Keratinocyte (primary cell): ENCODE data around the gene RSPH1. TPM values are rescaled to one million over a fixed set of nuclear protein-coding genes. Genes with fewer than 3 reads are reported as not detected.

Experiments
- DNase-seq: peaks from one replicate; pipeline ENCODE4 v3.0.0-alpha.2; 2011; ENCODE audit warnings: low read depth, missing footprints, low spot score
- FAIRE-seq: peaks from 2 replicates; lab custom pipeline; 2011; peaks lifted over from hg19 to GRCh38; lab: Jason Lieb, UNC
- H2AFZ ChIP-seq: 2 replicates; pipeline ENCODE4 v1.6.0; 2012; ENCODE audit warnings: low read length, control low read depth, inconsistent platforms; ENCODE audit not compliant: control insufficient read depth
- H3K27ac ChIP-seq: 2 replicates; pipeline ENCODE4 v1.5.1; 2011; ENCODE audit warnings: low read length; ENCODE audit not compliant: control insufficient read depth, insufficient read depth
- H3K27me3 ChIP-seq: 3 replicates; pipeline ENCODE4 v1.6.0; 2011; ENCODE audit warnings: low read length; ENCODE audit not compliant: control insufficient read depth, insufficient read depth; ENCODE audit errors: extremely low read depth
- H3K36me3 ChIP-seq, 2 experiments: 2 replicates in 1 of 2; 3 replicates in 1 of 2; pipeline ENCODE4 v1.5.1; 2011; ENCODE audit warnings: low read length in 2 of 2, mild to moderate bottlenecking in 1 of 2; ENCODE audit not compliant: control insufficient read depth in 2 of 2, insufficient read depth in 2 of 2; ENCODE audit errors: extremely low read depth in 1 of 2
- H3K4me1 ChIP-seq: 3 replicates; pipeline ENCODE4 v1.5.1; 2011; ENCODE audit warnings: low read length; ENCODE audit not compliant: control insufficient read depth, insufficient read depth; ENCODE audit errors: extremely low read depth
- H3K4me2 ChIP-seq: 3 replicates; pipeline ENCODE4 v1.6.0; 2011; ENCODE audit warnings: low read depth, low read length; ENCODE audit not compliant: control insufficient read depth, insufficient read depth; ENCODE audit errors: extremely low read depth
- H3K4me3 ChIP-seq, 3 experiments: fragments of 200-600 bp in 1 of 3; sonication (generic) in 1 of 3; 2 replicates in 2 of 3; 3 replicates in 1 of 3; pipeline ENCODE4 v1.5.1; 2011 to 2016; ENCODE audit warnings: low read length in 3 of 3, mild to moderate bottlenecking in 3 of 3, control low read depth in 2 of 3, inconsistent platforms in 1 of 3, low read depth in 1 of 3, mixed read lengths in 1 of 3, mixed run types in 1 of 3, moderate library complexity in 1 of 3; ENCODE audit not compliant: control insufficient read depth in 2 of 3, insufficient read depth in 2 of 3; ENCODE audit errors: extremely low read depth in 1 of 3
- H3K79me2 ChIP-seq: 2 replicates; pipeline ENCODE4 v1.6.0; 2012; ENCODE audit warnings: low read length; ENCODE audit not compliant: control insufficient read depth, insufficient read depth
- H3K9ac ChIP-seq: 3 replicates; pipeline ENCODE4 v1.6.0; 2011; ENCODE audit warnings: low read length; ENCODE audit not compliant: control insufficient read depth, insufficient read depth; ENCODE audit errors: extremely low read depth
- H3K9me1 ChIP-seq: 3 replicates; pipeline ENCODE4 v1.6.0; 2011; ENCODE audit warnings: low read length; ENCODE audit not compliant: control insufficient read depth, insufficient read depth; ENCODE audit errors: extremely low read depth
- H3K9me3 ChIP-seq: 2 replicates; pipeline ENCODE4 v1.5.1; 2012; ENCODE audit warnings: low read depth, low read length; ENCODE audit not compliant: control insufficient read depth
- H4K20me1 ChIP-seq: 3 replicates; pipeline ENCODE4 v1.6.0; 2011; ENCODE audit warnings: low read length; ENCODE audit not compliant: control insufficient read depth, insufficient read depth; ENCODE audit errors: extremely low read depth
- CTCF ChIP-seq, 3 experiments: IDR thresholded peaks in 1 of 3; conservative IDR thresholded peaks in 1 of 3; optimal IDR thresholded peaks in 1 of 3; 2 replicates in 2 of 3; 3 replicates in 1 of 3; pipeline versions ENCODE3 to v1.5.1; 2011; ENCODE audit warnings: low read length in 3 of 3, mild to moderate bottlenecking in 3 of 3, moderate library complexity in 2 of 3, control low read depth in 1 of 3, inconsistent platforms in 1 of 3; ENCODE audit not compliant: insufficient read depth in 2 of 3; ENCODE audit errors: extremely low read depth in 1 of 3
- EZH2 ChIP-seq: IDR thresholded peaks from one replicate; pipeline ENCODE4 v1.6.1; 2012; ENCODE audit warnings: inconsistent platforms, mild to moderate bottlenecking, low read length, moderate library complexity
- dilution Hi-C: fragments of 300-500 bp; cut with MboI; formaldehyde crosslinking; loops from one replicate; pipeline ENCODE4 v1.7.0; 2020; ENCODE audit warnings: low sequenced_read_pairs; ENCODE audit not compliant: extremely low pct_ligation_motif_present
- polyA plus RNA-seq, 5 experiments: library from polyadenylated mRNA; depleted of rRNA in 3 of 5; stranded (reverse) in 3 of 5; stranded (forward) in 1 of 5; unstranded in 1 of 5; fragments of >200 nt; gene quantifications; 1 replicate in 1 of 5; 2 replicates in 3 of 5; 3 replicates in 1 of 5; pipeline versions ENCODE4 v1.2.1 to v1.2.3, GENCODE V29; 2011 to 2012; ENCODE audit warnings: missing spikeins in 2 of 5, low read depth in 1 of 5, low replicate concordance in 1 of 5

The RSPH1 gene
- polyA plus RNA-seq, 1 donor (not counting 4 experiments of a cell fraction or from before 2014, with no cell fraction given) = 0.50 TPM

GRCh38 chr21:42443876-42444744 is 51.9 kb downstream of the RSPH1 start:
- dilution Hi-C loops = no loop called here
- H4K20me1 ChIP-seq = no peaks in the 10 kb centered on the region
- TF ChIP-seq CTCF (optimal IDR thresholded peaks at IDR 0.05 in 1 of 3, IDR thresholded peaks at IDR 0.05 in 1 of 3, conservative IDR thresholded peaks at IDR 0.05 in 1 of 3; ENCODE audit: extremely low read depth in 1 of 3, insufficient read depth in 2 of 3, low read length in 3 of 3) = no peak
- no peak for TF ChIP-seq EZH2
- no peak overlapping the region for H3K4me2 ChIP-seq
- H3K4me3 ChIP-seq = no peak overlapping the region
- no peaks in the 10 kb centered on the region for H3K79me2 ChIP-seq
- no peaks in the 10 kb centered on the region for H3K4me1 ChIP-seq
- H3K9me1 ChIP-seq = no peaks in the 10 kb centered on the region
- H3K27ac ChIP-seq = no peak overlapping the region
- no peak overlapping the region for H2AFZ ChIP-seq
- no peak overlapping the region for H3K9ac ChIP-seq
- no peaks in the 10 kb centered on the region for H3K27me3 ChIP-seq
- FAIRE-seq = no peak
- DNase-seq = no peak
- H3K36me3 ChIP-seq = no peaks in the 10 kb centered on the region
- H3K9me3 ChIP-seq = no peaks in the 10 kb centered on the region

- DNase-seq = no peak
- TF ChIP-seq CTCF (optimal IDR thresholded peaks at IDR 0.05 in 1 of 3, IDR thresholded peaks at IDR 0.05 in 1 of 3, conservative IDR thresholded peaks at IDR 0.05 in 1 of 3; ENCODE audit: extremely low read depth in 1 of 3, insufficient read depth in 2 of 3, low read length in 3 of 3) = no peak
- no peak for TF ChIP-seq EZH2
- no peak overlapping the region for H3K4me3 ChIP-seq
- no peak overlapping the region for H3K4me2 ChIP-seq
- no peaks in the 10 kb centered on the region for H3K36me3 ChIP-seq
- no peaks in the 10 kb centered on the region for H4K20me1 ChIP-seq
- dilution Hi-C loops = no loop called here
- H3K9me3 ChIP-seq = no peaks in the 10 kb centered on the region
- no peaks in the 10 kb centered on the region for H3K79me2 ChIP-seq
- H3K4me1 ChIP-seq = no peaks in the 10 kb centered on the region
- no peak overlapping the region for H2AFZ ChIP-seq
- no peaks in the 10 kb centered on the region for H3K27me3 ChIP-seq
- FAIRE-seq = no peak
- H3K9ac ChIP-seq = no peak overlapping the region
- H3K9me1 ChIP-seq = no peaks in the 10 kb centered on the region
- H3K27ac ChIP-seq = no peak overlapping the region
These were observed 52.7 kb downstream of the RSPH1 start for GRCh38 chr21:42443181-42443785.
